Ovary (tissue), 3 donors: ENCODE results near the gene TMOD4.

Experiments
- CTCF ChIP-seq, 3 donors: fragments of 450-650 bp in 2 of 3; fragments of 200-600 bp in 1 of 3; IDR thresholded peaks; one replicate each; pipeline versions ENCODE4 v1.5.1 to v1.8.0; 2016 to 2022; ENCODE audit warnings: antibody characterized with exemption in 3 of 3, mild to moderate bottlenecking in 1 of 3
- EP300 ChIP-seq: sonication (generic); formaldehyde crosslinking; IDR thresholded peaks from one replicate; pipeline ENCODE4 v1.6.1; 2017; ENCODE audit warnings: antibody characterized with exemption
- POLR2A ChIP-seq: fragments of 450-650 bp; IDR thresholded peaks from one replicate; pipeline ENCODE4 v1.6.1; 2017; ENCODE audit warnings: antibody characterized with exemption, mild to moderate bottlenecking, moderate library complexity
- donor health status: DM: no; HTN: no; CAD: no.

GRCh38 chr1:151165738-151166504 is 9.9 kb downstream of the TMOD4 start, which contains the start of the genes LYSMD1 and SCNM1:
- TF ChIP-seq CTCF (IDR thresholded peaks at IDR 0.05) = peak in 1 of 3 donors; percentile 42
- TF ChIP-seq POLR2A = no peak
- peak; percentile 72 for TF ChIP-seq EP300
